HG03045 (cell line): ENCODE measurements around the gene TRMT1.

Experiments
- ATAC-seq: cut with Tn5 transposase; IDR thresholded peaks from one replicate; pipeline ENCODE4 v1.9.1; 2021; ENCODE audit warnings: mild to moderate bottlenecking, moderate library complexity; ENCODE audit not compliant: unreplicated experiment

Gene TRMT1

DNA sequence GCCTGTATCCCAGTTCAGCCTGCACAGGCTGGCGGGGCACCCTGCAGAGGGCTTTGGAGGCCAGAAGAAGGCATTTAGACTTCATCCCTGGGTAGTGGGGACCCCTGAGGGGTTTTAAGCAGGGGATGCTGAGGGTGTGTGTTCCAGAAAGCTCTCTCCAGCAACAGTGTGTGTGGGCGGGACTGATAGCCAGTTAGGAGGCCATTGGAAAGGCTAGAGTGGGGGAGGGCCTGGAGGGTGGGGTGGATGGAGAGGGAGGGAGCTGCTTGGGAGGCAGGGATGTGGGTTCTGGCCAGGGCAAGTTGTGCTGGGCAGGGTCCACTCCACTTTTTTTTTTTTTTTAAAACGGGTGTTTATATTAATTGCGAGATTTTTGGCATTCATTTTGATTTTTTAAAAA lies 42.2 kb downstream of the TRMT1 start:
- no peak for ATAC-seq

DNA sequence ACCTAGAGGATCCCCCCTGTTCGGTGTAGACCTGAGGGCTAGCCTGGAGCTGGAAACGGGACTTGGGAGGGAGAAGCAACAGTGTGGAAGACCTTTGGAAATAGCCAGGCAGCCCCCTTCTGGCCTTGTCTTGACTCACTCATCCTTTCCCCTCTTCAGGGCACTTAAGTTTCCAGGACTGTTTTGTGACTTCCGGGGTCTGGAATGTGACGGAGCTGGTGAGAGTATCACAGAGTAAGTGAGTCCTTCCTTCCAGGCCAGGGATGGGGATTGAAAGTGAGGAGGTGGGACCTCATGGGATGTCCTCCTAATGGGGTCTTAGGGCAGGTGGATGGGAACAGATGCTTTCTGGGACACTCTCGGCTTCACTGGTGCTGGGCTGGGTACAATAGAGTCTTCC lies 43.3 kb downstream of the TRMT1 start:
- no peak for ATAC-seq

GRCh38 chr19:13072188-13072908 lies 44.2 kb downstream of the TRMT1 start:
- ATAC-seq, result no peak

- ATAC-seq, result no peak
These were observed 44.9 kb downstream of the TRMT1 start for GRCh38 chr19:13071444-13072187.

- ATAC-seq, result no peak
These were observed 46.0 kb downstream of the TRMT1 start for GRCh38 chr19:13070425-13071140.

GRCh38 chr19:13069415-13070359 lies 46.9 kb downstream of the TRMT1 start:
- ATAC-seq, result no peak

DNA sequence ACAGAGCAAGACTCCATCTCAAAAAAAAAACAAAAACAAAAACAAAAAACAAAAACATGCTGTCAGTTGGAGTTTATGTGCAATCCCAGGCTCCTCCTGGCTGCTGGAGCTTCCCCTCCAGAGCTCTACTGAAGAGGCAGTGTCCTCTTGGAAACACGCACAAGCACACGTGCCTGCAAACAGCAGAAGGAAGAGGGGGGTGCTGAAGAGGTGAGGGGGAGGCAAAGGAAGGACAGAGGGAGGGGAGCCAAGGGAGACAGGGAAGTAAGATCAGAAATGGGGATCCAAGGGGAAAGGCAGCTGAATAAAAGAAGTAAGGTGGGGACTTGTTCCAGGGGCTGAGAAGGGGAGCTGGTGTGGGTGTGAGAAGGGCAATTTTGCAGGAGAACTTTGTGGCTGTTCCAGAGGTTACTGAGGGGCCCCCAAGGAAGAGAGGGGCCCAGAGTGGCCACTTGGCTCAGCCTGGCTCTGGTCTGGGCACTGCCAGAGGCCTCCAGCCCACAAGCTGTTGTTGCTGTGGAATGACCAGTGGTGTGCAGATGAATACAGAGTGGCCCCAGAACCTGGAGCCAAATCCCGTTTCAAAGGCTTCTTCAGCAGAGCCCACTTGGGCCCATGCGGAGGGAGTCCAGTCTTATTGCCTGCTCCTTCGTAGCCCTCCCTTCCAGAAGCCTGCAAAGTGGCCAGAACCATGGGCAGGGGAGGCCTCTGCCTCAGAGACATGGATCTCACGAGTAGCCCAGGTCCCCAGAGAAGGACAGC lies 48.3 kb downstream of the TRMT1 start:
- no peak for ATAC-seq

GRCh38 chr19:13066933-13067807 lies 49.4 kb downstream of the TRMT1 start:
- ATAC-seq, result no peak

DNA sequence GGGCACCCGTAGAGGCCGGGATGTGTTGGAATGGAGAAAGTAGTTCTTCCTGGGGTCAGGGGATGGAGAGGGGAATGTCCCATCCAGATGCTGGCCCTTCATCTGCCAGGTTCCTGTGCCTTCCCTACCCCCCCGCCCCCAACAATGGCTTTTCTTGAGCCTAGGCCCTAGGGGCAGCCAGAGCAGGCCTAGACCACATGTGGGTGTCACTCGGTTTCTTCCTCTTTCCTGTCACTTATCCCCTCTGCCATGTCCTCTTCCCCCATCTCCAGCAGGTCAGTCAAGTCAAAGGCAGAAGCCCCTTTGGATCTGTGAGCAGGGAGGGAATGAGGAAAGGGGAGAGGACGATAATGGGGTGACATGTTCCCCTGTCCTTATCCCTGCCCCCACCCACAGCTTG lies 50.3 kb downstream of the TRMT1 start:
- ATAC-seq, result no peak

- ATAC-seq, result no peak
These were observed 52.4 kb downstream of the TRMT1 start for GRCh38 chr19:13064092-13064489.

DNA sequence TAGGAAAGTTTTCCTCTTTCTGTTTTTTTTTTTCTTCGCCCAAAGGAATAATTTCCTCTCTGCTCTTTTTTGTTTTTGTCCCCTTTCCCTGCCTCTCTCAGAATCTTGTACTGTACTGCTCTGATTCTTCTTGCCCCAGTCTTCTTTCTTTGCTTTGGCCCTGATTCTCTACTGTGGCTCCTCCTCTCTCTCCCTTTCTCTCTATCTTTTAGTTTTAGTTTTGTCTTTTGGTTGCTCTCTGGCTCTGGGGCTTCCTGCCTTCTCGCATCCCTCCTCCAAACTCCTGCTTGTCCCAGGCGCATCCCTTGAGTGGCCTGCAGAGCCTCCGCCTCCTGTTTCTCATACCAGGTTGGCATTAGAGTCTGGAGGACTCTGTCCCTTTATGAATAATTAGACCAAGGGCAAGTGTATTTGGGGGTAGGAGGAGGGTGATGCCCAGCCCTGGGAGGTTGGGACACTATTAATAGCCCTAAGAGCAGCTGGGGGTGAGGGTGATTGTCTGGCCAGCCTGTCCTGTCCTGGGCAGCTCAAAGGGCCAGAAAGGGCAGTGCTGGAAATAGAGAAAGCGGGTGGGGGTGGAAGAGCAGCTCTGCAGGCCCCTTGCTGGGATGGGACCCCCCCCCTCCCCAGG lies 53.0 kb downstream of the TRMT1 start:
- ATAC-seq, result no peak

GRCh38 chr19:13062317-13062716 lies 54.2 kb downstream of the TRMT1 start:
- ATAC-seq, result no peak

DNA sequence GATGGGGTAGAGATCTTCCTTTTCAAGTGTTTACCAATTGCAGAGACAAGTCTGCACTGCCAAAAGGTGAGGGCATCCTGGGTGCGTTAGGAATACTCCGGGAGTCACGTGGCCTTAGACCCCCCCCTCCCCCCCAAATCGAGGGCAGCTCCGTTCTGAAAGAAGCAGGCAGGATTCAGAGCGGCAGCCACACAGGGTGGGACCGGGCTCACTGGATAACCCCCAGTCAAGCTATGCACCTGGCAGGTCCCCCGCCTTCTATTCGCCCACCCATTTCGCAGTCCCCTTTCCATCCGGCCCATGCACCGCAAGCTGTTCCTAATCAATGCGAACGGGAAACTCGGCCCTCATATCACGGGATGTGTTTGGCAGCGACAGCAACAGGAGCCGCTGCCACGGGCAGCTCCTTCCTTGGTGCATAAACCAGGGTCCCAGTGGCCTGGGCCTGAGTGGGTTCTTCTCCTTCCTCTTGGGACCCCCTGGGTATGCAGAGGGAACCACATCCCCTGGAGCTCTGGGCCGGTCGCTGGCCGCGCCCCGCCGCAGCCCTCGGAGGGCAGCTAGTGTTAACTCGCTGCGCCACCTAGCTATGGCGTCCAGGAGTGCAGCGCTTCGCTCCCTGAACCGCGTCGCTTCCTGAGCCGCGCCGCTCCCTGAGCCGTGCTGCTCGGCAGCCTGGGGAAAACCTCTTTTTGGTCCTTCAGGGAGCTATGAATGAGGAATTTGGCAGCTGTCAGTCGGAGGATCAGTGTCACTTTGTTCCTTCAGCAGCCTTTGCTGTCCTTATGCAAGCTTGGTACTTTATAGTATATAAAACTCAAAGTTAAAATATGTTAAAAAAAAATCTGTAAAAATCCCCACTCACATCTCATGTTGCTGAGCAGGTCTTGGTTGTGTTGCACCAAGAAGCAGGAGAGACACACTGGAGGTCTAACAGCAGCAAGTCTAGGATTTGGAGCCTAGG lies 55.3 kb downstream of the TRMT1 start:
- ATAC-seq, result no peak

DNA sequence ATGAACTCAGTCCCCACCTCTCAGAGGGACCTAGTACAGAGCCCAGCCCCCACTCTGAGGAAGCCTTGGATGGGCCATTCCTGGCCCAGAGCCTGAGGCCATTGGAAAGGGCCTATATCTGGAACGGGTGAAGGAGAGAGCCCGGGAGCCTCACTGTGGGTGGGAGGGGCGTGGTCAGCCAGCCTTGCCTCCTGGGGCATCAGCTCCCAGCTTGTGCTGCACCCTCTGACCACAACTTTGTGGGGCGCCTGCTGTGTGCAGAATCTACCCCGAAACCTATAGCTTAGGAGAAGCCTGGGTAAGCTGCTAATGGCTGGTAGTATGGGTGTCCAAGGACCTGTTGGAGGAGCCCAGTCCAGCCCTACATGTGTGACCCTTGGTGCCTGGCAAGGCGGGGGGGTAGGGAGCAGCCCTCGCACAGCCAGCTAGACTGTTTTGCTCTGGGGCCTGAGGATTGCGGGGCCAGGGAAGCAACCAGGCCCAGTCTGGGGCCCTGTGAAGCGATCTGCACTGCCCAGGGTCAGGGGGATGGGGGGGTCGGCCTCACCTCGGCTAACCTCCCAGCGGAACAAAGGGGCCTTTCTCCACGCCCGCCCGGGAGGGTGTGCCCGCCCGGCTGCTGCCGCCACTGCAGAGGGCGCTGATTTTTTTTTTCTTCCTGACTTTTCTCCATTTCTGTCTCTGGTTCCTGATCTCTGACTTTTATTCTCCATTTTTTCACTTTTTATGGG lies 56.1 kb downstream of the TRMT1 start:
- no peak for ATAC-seq

GRCh38 chr19:13058951-13059660 lies 57.4 kb downstream of the TRMT1 start:
- no peak for ATAC-seq

- no peak for ATAC-seq
These were observed 58.8 kb downstream of the TRMT1 start for GRCh38 chr19:13057744-13058143.
